RWPE1 (cell line): ENCODE measurements around the gene AURKAIP1.
A peak's percentile ranks its signal among the peaks of the same experiment; 100 is the strongest.

Experiments used
- CTCF ChIA-PET: fragments of 350-600 bp; sonication (Branson Sonifier 250); formaldehyde crosslinking; extraction: SDS; loops from one replicate; lab custom pipeline; 2021; lab: Yijun Ruan, JAX
- POLR2A ChIA-PET: fragments of 400-600 bp; formaldehyde crosslinking; extraction: SDS; loops from one replicate; lab custom pipeline; 2020; ENCODE audit warnings: antibody characterized with exemption; ENCODE audit not compliant: low non-redundant PET; lab: Yijun Ruan, JAX
- DNase-seq: peaks from one replicate; pipeline ENCODE4 v3.0.0; 2012; ENCODE audit warnings: low spot score
- H3K27ac ChIP-seq: fragments of 450-650 bp; 2 replicates; pipeline ENCODE4 v1.5.1; 2017
- TF ChIP-seq, protein P1 (sequence below): fragments of 450-650 bp; conservative IDR thresholded peaks from 2 replicates; pipeline ENCODE4 v1.5.1; 2017; ENCODE audit warnings: low read depth, mild to moderate bottlenecking

The AURKAIP1 gene

GRCh38 chr1:1354271-1355247 lies 20.4 kb downstream of the AURKAIP1 start:
- H3K27ac ChIP-seq = peak overlapping the region; percentile 64; the same call in 1 of the 2 replicates
- POLR2A ChIA-PET = interaction anchor here (0.7 kb wide), 1 partner anchor 275 kb away, joined by 3 read pairs; no protein-coding TSS in a partner anchor
- CTCF ChIA-PET = interaction anchor here (1.0 to 1.4 kb wide), 2 partner anchors 17 to 18 kb away, joined by 4 to 5 read pairs; no protein-coding TSS in a partner anchor
- TF ChIP-seq, protein P1, sequence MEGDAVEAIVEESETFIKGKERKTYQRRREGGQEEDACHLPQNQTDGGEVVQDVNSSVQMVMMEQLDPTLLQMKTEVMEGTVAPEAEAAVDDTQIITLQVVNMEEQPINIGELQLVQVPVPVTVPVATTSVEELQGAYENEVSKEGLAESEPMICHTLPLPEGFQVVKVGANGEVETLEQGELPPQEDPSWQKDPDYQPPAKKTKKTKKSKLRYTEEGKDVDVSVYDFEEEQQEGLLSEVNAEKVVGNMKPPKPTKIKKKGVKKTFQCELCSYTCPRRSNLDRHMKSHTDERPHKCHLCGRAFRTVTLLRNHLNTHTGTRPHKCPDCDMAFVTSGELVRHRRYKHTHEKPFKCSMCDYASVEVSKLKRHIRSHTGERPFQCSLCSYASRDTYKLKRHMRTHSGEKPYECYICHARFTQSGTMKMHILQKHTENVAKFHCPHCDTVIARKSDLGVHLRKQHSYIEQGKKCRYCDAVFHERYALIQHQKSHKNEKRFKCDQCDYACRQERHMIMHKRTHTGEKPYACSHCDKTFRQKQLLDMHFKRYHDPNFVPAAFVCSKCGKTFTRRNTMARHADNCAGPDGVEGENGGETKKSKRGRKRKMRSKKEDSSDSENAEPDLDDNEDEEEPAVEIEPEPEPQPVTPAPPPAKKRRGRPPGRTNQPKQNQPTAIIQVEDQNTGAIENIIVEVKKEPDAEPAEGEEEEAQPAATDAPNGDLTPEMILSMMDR = no peak
- no peak for DNase-seq

DNA sequence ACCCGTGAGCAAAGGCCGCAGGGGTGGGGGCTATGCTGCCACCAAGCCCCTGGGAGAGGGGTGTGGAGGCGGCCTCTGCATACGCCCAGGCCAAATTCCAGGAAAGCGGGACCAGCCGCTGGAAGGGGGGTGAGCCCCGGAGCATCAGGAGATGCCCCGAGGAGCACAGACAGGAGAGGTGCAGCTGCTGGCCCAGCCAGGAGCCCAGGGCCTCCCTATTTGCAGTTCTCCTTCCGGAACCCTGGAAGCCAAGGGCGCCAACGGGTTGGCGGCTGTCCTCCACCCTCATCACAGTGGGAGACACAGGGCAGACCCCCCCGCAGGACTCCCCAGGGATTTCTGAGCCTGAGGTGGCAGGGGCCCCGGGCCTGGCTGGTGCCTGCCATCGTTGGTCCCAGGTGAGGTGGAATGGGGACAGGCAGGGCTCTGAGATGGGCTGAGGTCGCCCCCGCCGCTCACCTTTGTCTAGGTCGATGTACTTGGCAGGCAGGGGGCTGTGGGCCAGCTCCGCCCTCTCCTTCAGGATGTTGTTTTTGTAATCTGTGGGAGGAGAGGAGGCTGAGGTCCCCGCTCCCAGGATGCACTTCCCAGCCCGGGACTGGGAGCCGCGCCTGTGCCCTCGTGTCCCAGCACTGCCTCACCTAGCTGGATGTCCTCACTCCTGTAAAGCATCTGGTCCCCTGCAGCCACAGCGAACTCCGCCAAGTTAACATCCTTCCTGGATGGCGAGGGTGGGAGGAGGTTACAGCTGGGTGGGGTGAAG lies 21.4 kb downstream of the AURKAIP1 start:
- H3K27ac ChIP-seq = peak overlapping the region; percentile 64
- CTCF ChIA-PET = interaction anchor here (1.4 kb wide), 1 partner anchor 19 kb away, joined by 5 read pairs; no protein-coding TSS in a partner anchor
- TF ChIP-seq, protein P1 = no peak
- POLR2A ChIA-PET = interaction anchor here (0.7 kb wide), 1 partner anchor 274 kb away, joined by 3 read pairs; no protein-coding TSS in a partner anchor
- no peak for DNase-seq

DNA sequence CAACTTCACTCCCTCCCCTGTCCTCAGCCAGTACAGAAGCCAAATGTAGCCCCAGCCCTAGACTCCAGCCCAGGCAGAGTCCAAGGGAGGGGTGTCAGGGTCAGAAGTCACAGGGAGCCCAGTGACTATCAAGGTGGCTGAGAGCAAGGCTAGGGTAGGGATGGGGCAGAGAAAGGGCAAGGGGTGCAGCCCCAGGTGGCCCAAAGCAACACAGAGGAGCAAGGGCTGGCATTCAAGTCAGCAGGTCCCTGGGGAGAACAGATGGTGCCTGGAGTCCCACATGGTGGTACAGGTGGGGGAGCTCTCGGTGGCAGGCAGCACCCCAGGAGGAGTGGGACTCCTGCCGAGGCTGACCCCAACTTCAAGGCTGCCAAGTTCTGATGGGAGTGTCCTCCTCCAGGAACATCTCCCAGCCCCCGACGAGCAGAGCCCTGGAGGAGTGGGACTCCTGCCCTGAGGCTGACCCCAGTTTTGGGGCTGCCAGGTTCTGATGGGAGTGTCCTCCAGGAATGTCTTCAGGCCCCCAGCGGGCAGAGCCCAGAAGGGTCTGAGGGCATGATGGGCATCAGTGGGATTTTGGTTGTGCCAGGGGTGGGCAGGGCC lies 22.1 kb downstream of the AURKAIP1 start:
- DNase-seq = no peak
- CTCF ChIA-PET = no interaction called here
- H3K27ac ChIP-seq = peak overlapping the region; percentile 64
- POLR2A ChIA-PET = no interaction called here
- TF ChIP-seq, protein P1 = no peak

DNA sequence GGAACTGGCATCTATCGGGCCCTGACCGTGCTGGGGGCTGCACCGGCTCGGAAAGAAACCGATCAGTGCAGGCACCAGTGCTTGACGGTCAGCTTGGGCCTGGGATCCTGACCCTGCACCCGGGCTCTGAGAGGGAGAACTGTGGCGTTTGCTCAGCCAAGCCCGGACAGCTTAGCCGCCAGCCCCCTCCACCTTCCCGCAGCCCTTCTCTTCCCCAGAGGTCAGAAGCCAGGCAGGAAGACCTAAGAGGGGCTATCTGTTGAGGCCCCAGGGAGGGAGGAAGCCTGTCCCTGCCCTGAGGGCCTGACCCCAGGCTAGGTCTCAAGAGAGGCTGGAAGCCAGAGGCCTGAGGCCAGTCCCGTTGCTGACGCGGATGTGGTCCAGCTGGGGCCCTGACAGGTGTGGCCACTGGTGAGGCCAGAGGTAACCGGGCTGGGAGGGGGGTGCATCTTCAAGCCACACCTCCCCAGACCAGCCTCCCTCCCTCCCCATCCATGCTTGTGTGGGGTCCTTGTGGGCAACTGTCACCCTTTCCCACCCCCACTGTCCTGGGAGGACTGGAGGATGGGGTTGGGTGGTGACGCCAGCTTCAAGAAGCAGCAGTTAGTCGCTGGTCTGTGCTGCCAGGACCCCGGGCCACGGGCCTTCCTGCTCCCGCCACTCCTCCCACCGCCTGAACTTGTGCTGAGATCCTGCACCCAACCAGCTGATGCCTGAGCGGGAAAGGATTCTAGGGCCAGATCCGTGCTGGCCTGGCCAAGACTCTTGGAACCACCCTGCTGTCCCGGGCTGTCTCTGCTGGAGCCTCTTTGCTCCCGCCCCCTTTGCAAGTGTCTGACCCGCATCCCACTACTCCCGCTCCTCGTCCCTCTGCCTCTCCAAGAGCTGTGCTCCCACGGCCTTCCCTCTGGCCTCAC lies 23.2 kb downstream of the AURKAIP1 start:
- peak overlapping the region; percentile 64 for H3K27ac ChIP-seq
- TF ChIP-seq, protein P1 = no peak
- DNase-seq = no peak
- POLR2A ChIA-PET = interaction anchor here (0.6 kb wide), 1 partner anchor 18 kb away, joined by 7 read pairs; no protein-coding TSS in a partner anchor
- CTCF ChIA-PET = interaction anchor here (0.6 to 1.4 kb wide), 3 partner anchors 21 to 153 kb away, joined by 3 to 10 read pairs (median 3); no protein-coding TSS in a partner anchor

DNA sequence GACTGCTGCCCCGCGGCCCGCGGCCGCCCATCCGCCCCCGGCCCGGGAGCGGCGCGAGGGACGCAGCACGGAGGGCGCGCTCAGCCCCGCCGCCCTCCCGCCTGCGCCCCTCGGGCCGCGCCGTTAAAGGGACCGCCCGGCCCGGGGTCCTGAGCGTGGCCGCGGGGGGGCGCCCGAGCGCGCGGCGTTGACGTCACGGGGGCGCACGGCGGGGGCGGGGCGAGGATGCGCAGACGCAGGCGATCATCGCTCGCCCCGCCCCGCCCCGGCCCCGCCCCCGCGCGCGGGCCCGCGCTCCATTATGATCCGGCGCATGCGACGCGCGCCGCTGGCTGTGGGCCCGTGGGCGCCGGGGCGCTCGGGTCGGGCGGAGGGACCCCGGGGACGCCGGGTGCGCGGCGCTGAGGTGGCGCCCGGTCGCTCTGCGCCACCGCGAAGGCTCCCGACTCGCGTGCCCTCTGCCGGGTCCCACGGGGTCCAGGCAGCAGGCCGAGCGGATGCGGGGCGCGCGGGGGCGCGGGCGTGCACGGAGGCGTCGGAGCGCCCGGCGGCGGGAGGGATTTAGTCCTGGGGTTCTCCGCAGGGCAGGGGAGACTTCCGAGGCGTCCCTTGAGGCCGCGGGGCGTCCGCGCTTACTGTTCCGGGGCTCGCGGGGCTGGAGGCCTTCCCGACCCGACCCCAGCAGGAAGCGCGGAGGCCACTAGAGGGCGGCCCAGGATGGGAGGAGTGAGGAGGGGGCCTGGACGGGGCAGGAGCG lies 25.6 kb downstream of the AURKAIP1 start, which contains the start of gene DVL1:
DVL1 (minus strand) TSS at position 163 of the 757 bp plus-strand sequence. CDS start 353 bp downstream, outside the sequence.
- peak; percentile 68 for DNase-seq
- ChIA-PET POLR2A (no interaction called here), CTCF (interaction anchor here (0.6 kb wide), 2 partner anchors 50 to 64 kb away, joined by 3 to 4 read pairs; no protein-coding TSS in a partner anchor)
- TF ChIP-seq, protein P1 = peak; percentile 65
- H3K27ac ChIP-seq = peak within 1 kb of the TSS; percentile 98
